GM19025 (cell line): ENCODE results near the gene SLC5A9.

Source experiments
- ATAC-seq: cut with Tn5 transposase; IDR thresholded peaks from one replicate; pipeline ENCODE4 v1.9.1; 2021; ENCODE audit warnings: mild to moderate bottlenecking, low read depth, moderate library complexity; ENCODE audit not compliant: unreplicated experiment

Gene SLC5A9

DNA sequence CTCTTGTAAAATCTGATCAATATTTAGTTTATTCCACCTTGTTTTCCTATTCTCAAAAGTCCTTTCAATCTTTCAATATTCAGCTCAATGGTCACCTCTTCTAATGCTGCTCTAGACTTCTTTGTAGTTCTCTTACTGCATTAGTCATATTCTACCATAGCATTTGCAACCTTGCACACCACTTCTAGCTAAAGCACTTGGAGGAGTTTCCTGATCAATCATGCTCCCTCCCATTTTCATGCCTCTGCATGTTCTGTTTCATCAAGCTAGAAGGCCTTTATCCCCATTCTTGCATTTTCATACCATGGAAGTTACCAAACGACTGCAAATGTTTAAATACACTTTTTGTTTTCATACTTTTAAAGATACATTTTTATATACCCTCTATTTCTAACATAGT lies 72.1 kb downstream of the SLC5A9 start:
- no peak for ATAC-seq
